ENCODE results near the gene ACAA2.
A peak's percentile ranks its signal among the peaks of the same experiment; 100 is the strongest.

Gene ACAA2

GRCh38 chr18:49813319-49814146, at the start of gene ACAA2:
Gene ACAA2 (minus strand): TSS chr18:49813533. CDS start chr18:49813484, 49 bp downstream.
- H3K9me3 ChIP-seq (ENCODE audit: control insufficient read depth in 2 of 2, low read length in 2 of 2), result no peaks in the 10 kb centered on the region
- no peaks in the 10 kb centered on the region for H3K36me3 ChIP-seq (ENCODE audit: control insufficient read depth in 2 of 2, insufficient read depth in 2 of 2, low read length in 2 of 2)
- H3K9ac ChIP-seq (ENCODE audit: low read depth in 1 of 2, low read length in 2 of 2), result peak within 1 kb of the TSS; percentile 95 to 96
- peak within 1 kb of the TSS; percentile 99 for H3K27ac ChIP-seq (ENCODE audit: low read depth in 2 of 2, low read length in 2 of 2)
- peaks cover 13 to 35% of the 10 kb centered on the region in 2 donors for H3K4me1 ChIP-seq (ENCODE audit: control insufficient read depth in 2 of 2, insufficient read depth in 2 of 2, low read length in 2 of 2)
- H3K4me3 ChIP-seq (ENCODE audit: low read length in 2 of 2), result peak within 1 kb of the TSS; percentile 91 to 94
- no peaks in the 10 kb centered on the region for H3K27me3 ChIP-seq (ENCODE audit: control insufficient read depth in 2 of 2, insufficient read depth in 2 of 2, low read length in 2 of 2)

GRCh38 chr18:49862656-49863385, 49.5 kb upstream of the ACAA2 start:
- no peak overlapping the region for H3K4me3 ChIP-seq (ENCODE audit: low read length in 2 of 2)
- H3K9ac ChIP-seq (ENCODE audit: low read depth in 1 of 2, low read length in 2 of 2), result no peak overlapping the region
- H3K9me3 ChIP-seq (ENCODE audit: control insufficient read depth in 2 of 2, low read length in 2 of 2), result no peaks in the 10 kb centered on the region
- peaks cover 5 to 9% of the 10 kb centered on the region in 2 donors for H3K36me3 ChIP-seq (ENCODE audit: control insufficient read depth in 2 of 2, insufficient read depth in 2 of 2, low read length in 2 of 2)
- H3K4me1 ChIP-seq (ENCODE audit: control insufficient read depth in 2 of 2, insufficient read depth in 2 of 2, low read length in 2 of 2), result peaks cover 20 to 26% of the 10 kb centered on the region in 2 donors
- no peak overlapping the region for H3K27ac ChIP-seq (ENCODE audit: low read depth in 2 of 2, low read length in 2 of 2)
- no peaks in the 10 kb centered on the region for H3K27me3 ChIP-seq (ENCODE audit: control insufficient read depth in 2 of 2, insufficient read depth in 2 of 2, low read length in 2 of 2)

GRCh38 chr18:49861659-49862058, 48.3 kb upstream of the ACAA2 start:
- Histone ChIP-seq H3K36me3 (ENCODE audit: control insufficient read depth in 2 of 2, insufficient read depth in 2 of 2, low read length in 2 of 2) (peaks cover 5 to 9% of the 10 kb centered on the region in 2 donors), H3K27me3 (ENCODE audit: control insufficient read depth in 2 of 2, insufficient read depth in 2 of 2, low read length in 2 of 2) (no peaks in the 10 kb centered on the region), H3K4me1 (ENCODE audit: control insufficient read depth in 2 of 2, insufficient read depth in 2 of 2, low read length in 2 of 2) (peaks cover 21 to 36% of the 10 kb centered on the region in 2 donors), H3K9me3 (ENCODE audit: control insufficient read depth in 2 of 2, low read length in 2 of 2) (no peaks in the 10 kb centered on the region), H3K9ac (ENCODE audit: low read depth in 1 of 2, low read length in 2 of 2) (no peak overlapping the region), H3K27ac (ENCODE audit: low read depth in 2 of 2, low read length in 2 of 2) (no peak overlapping the region), H3K4me3 (ENCODE audit: low read length in 2 of 2) (no peak overlapping the region)

GRCh38 chr18:49859725-49860124, 46.4 kb upstream of the ACAA2 start:
- H3K27me3 ChIP-seq (ENCODE audit: control insufficient read depth in 2 of 2, insufficient read depth in 2 of 2, low read length in 2 of 2), result no peaks in the 10 kb centered on the region
- H3K27ac ChIP-seq (ENCODE audit: low read depth in 2 of 2, low read length in 2 of 2), result peak overlapping the region; percentile 90 to 95
- H3K36me3 ChIP-seq (ENCODE audit: control insufficient read depth in 2 of 2, insufficient read depth in 2 of 2, low read length in 2 of 2), result peaks cover 5 to 16% of the 10 kb centered on the region in 2 donors
- peak overlapping the region in 1 of 2 donors; percentile 44 for H3K4me3 ChIP-seq (ENCODE audit: low read length in 2 of 2)
- H3K4me1 ChIP-seq (ENCODE audit: control insufficient read depth in 2 of 2, insufficient read depth in 2 of 2, low read length in 2 of 2), result peaks cover 21 to 36% of the 10 kb centered on the region in 2 donors
- peak overlapping the region; percentile 55 to 66 for H3K9ac ChIP-seq (ENCODE audit: low read depth in 1 of 2, low read length in 2 of 2)
- no peaks in the 10 kb centered on the region for H3K9me3 ChIP-seq (ENCODE audit: control insufficient read depth in 2 of 2, low read length in 2 of 2)

- Histone ChIP-seq H3K4me3 (ENCODE audit: low read length in 2 of 2) (peak overlapping the region in 1 of 2 donors; percentile 44), H3K36me3 (ENCODE audit: control insufficient read depth in 2 of 2, insufficient read depth in 2 of 2, low read length in 2 of 2) (peaks cover 7 to 12% of the 10 kb centered on the region in 2 donors), H3K27me3 (ENCODE audit: control insufficient read depth in 2 of 2, insufficient read depth in 2 of 2, low read length in 2 of 2) (no peaks in the 10 kb centered on the region), H3K27ac (ENCODE audit: low read depth in 2 of 2, low read length in 2 of 2) (peak overlapping the region; percentile 90 to 95), H3K4me1 (ENCODE audit: control insufficient read depth in 2 of 2, insufficient read depth in 2 of 2, low read length in 2 of 2) (peaks cover 21 to 36% of the 10 kb centered on the region in 2 donors), H3K9me3 (ENCODE audit: control insufficient read depth in 2 of 2, low read length in 2 of 2) (no peaks in the 10 kb centered on the region), H3K9ac (ENCODE audit: low read depth in 1 of 2, low read length in 2 of 2) (peak overlapping the region; percentile 55 to 66)
These were observed 45.7 kb upstream of the ACAA2 start for GRCh38 chr18:49859021-49859359.

- H3K9me3 ChIP-seq (ENCODE audit: control insufficient read depth in 2 of 2, low read length in 2 of 2), result no peaks in the 10 kb centered on the region
- H3K27ac ChIP-seq (ENCODE audit: low read depth in 2 of 2, low read length in 2 of 2), result peak overlapping the region; percentile 90 to 95
- peaks cover 21 to 36% of the 10 kb centered on the region in 2 donors for H3K4me1 ChIP-seq (ENCODE audit: control insufficient read depth in 2 of 2, insufficient read depth in 2 of 2, low read length in 2 of 2)
- H3K9ac ChIP-seq (ENCODE audit: low read depth in 1 of 2, low read length in 2 of 2), result peak overlapping the region; percentile 41 to 63
- peaks cover 7 to 16% of the 10 kb centered on the region in 2 donors for H3K36me3 ChIP-seq (ENCODE audit: control insufficient read depth in 2 of 2, insufficient read depth in 2 of 2, low read length in 2 of 2)
- H3K27me3 ChIP-seq (ENCODE audit: control insufficient read depth in 2 of 2, insufficient read depth in 2 of 2, low read length in 2 of 2), result no peaks in the 10 kb centered on the region
- H3K4me3 ChIP-seq (ENCODE audit: low read length in 2 of 2), result peak overlapping the region in 1 of 2 donors; percentile 44
These were observed 45.1 kb upstream of the ACAA2 start for GRCh38 chr18:49858309-49859020.

GRCh38 chr18:49857708-49858107, 44.4 kb upstream of the ACAA2 start:
- peak overlapping the region; percentile 90 to 95 for H3K27ac ChIP-seq (ENCODE audit: low read depth in 2 of 2, low read length in 2 of 2)
- no peaks in the 10 kb centered on the region for H3K27me3 ChIP-seq (ENCODE audit: control insufficient read depth in 2 of 2, insufficient read depth in 2 of 2, low read length in 2 of 2)
- H3K4me1 ChIP-seq (ENCODE audit: control insufficient read depth in 2 of 2, insufficient read depth in 2 of 2, low read length in 2 of 2), result peaks cover 21 to 36% of the 10 kb centered on the region in 2 donors
- H3K36me3 ChIP-seq (ENCODE audit: control insufficient read depth in 2 of 2, insufficient read depth in 2 of 2, low read length in 2 of 2), result peaks cover 7 to 19% of the 10 kb centered on the region in 2 donors
- no peak overlapping the region for H3K4me3 ChIP-seq (ENCODE audit: low read length in 2 of 2)
- H3K9ac ChIP-seq (ENCODE audit: low read depth in 1 of 2, low read length in 2 of 2), result peak overlapping the region; percentile 41 to 63
- H3K9me3 ChIP-seq (ENCODE audit: control insufficient read depth in 2 of 2, low read length in 2 of 2), result no peaks in the 10 kb centered on the region

- Histone ChIP-seq H3K27me3 (ENCODE audit: control insufficient read depth in 2 of 2, insufficient read depth in 2 of 2, low read length in 2 of 2) (no peaks in the 10 kb centered on the region), H3K4me3 (ENCODE audit: low read length in 2 of 2) (no peak overlapping the region), H3K27ac (ENCODE audit: low read depth in 2 of 2, low read length in 2 of 2) (no peak overlapping the region), H3K9ac (ENCODE audit: low read depth in 1 of 2, low read length in 2 of 2) (no peak overlapping the region), H3K4me1 (ENCODE audit: control insufficient read depth in 2 of 2, insufficient read depth in 2 of 2, low read length in 2 of 2) (peaks cover 21 to 36% of the 10 kb centered on the region in 2 donors), H3K9me3 (ENCODE audit: control insufficient read depth in 2 of 2, low read length in 2 of 2) (no peaks in the 10 kb centered on the region), H3K36me3 (ENCODE audit: control insufficient read depth in 2 of 2, insufficient read depth in 2 of 2, low read length in 2 of 2) (peaks cover 2 to 25% of the 10 kb centered on the region in 2 donors)
These were observed 43.2 kb upstream of the ACAA2 start for GRCh38 chr18:49856496-49856895.

- H3K4me3 ChIP-seq (ENCODE audit: low read length in 2 of 2), result no peak overlapping the region
- H3K36me3 ChIP-seq (ENCODE audit: control insufficient read depth in 2 of 2, insufficient read depth in 2 of 2, low read length in 2 of 2), result peaks cover 2 to 25% of the 10 kb centered on the region in 2 donors
- H3K9me3 ChIP-seq (ENCODE audit: control insufficient read depth in 2 of 2, low read length in 2 of 2), result no peaks in the 10 kb centered on the region
- peaks cover 20 to 35% of the 10 kb centered on the region in 2 donors for H3K4me1 ChIP-seq (ENCODE audit: control insufficient read depth in 2 of 2, insufficient read depth in 2 of 2, low read length in 2 of 2)
- no peak overlapping the region for H3K27ac ChIP-seq (ENCODE audit: low read depth in 2 of 2, low read length in 2 of 2)
- H3K9ac ChIP-seq (ENCODE audit: low read depth in 1 of 2, low read length in 2 of 2), result no peak overlapping the region
- no peaks in the 10 kb centered on the region for H3K27me3 ChIP-seq (ENCODE audit: control insufficient read depth in 2 of 2, insufficient read depth in 2 of 2, low read length in 2 of 2)
These were observed 42.5 kb upstream of the ACAA2 start for GRCh38 chr18:49855711-49856415.
